Esophagus squamous epithelium (tissue), 4 donors: Measurements from ENCODE around the gene VEPH1.

Experiments
- POLR2A ChIP-seq, 4 donors: fragments of 450-650 bp; IDR thresholded peaks; one replicate each; pipeline ENCODE4 v1.6.1; 2017; ENCODE audit warnings: antibody characterized with exemption in 4 of 4, mild to moderate bottlenecking in 4 of 4, moderate library complexity in 3 of 4
- TF ChIP-seq, protein P1 (sequence below), 6 experiments: fragments of 450-650 bp in 4 of 6; fragments of 200-600 bp in 2 of 6; sonication (generic) in 2 of 6; IDR thresholded peaks; one replicate each; pipeline ENCODE4 v1.5.1; 2016 to 2019; ENCODE audit warnings: antibody characterized with exemption in 6 of 6, mild to moderate bottlenecking in 4 of 6, moderate library complexity in 4 of 6

DNA sequence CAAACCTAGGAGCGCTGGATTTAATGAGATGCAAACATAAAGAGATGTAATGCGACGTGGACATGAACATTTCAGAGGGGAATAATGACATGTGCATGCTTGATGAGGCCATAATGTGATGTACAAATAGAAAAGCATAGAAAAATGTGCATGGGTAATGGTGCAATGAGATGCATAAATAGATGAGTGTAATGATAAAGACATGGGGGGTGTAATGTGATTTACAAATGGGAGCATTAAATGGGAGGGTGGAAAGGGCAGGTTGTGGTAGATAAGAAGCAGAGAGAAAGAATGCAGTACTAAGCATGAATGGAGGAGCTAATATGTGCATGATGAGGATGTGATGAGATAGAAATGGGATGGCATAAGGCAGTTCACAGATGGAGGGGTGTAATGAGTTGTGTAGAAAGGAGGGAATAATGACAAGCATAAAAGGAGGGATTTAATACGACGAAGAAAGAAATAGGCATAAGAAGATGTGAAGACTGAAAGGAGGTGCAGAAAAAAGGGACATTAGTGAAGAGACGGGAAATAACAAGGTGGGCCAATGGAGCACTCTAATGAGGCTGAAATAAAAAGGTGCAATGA, 205.8 kb downstream of the VEPH1 start:
- TF ChIP-seq, protein P1, sequence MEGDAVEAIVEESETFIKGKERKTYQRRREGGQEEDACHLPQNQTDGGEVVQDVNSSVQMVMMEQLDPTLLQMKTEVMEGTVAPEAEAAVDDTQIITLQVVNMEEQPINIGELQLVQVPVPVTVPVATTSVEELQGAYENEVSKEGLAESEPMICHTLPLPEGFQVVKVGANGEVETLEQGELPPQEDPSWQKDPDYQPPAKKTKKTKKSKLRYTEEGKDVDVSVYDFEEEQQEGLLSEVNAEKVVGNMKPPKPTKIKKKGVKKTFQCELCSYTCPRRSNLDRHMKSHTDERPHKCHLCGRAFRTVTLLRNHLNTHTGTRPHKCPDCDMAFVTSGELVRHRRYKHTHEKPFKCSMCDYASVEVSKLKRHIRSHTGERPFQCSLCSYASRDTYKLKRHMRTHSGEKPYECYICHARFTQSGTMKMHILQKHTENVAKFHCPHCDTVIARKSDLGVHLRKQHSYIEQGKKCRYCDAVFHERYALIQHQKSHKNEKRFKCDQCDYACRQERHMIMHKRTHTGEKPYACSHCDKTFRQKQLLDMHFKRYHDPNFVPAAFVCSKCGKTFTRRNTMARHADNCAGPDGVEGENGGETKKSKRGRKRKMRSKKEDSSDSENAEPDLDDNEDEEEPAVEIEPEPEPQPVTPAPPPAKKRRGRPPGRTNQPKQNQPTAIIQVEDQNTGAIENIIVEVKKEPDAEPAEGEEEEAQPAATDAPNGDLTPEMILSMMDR (IDR thresholded peaks at IDR 0.05): no peak
- no peak for TF ChIP-seq POLR2A (IDR thresholded peaks at IDR 0.05)
